Kidney (tissue), 14 donors: ENCODE measurements around the gene NRCAM. TPM values are rescaled to one million over a fixed set of nuclear protein-coding genes. Genes with fewer than 3 reads are reported as not detected.

ENCODE experiments used
- DNase-seq, 5 donors: peaks; one replicate each; pipeline ENCODE4 v3.0.0-alpha.2; 2013 to 2020
- FAIRE-seq: peaks from 2 replicates; lab custom pipeline; 2012; peaks lifted over from hg19 to GRCh38; lab: Jason Lieb, UNC
- H3K27ac ChIP-seq, 2 donors: one replicate each; pipeline ENCODE4 v1.7.0; 2013; ENCODE audit warnings: low read depth in 2 of 2, low read length in 2 of 2, inconsistent platforms in 1 of 2
- H3K27me3 ChIP-seq: one replicate; pipeline ENCODE4 v1.7.1; 2013; ENCODE audit warnings: low read length, inconsistent platforms; ENCODE audit not compliant: control insufficient read depth, insufficient read depth
- H3K36me3 ChIP-seq, 3 donors: one replicate each; pipeline versions ENCODE4 v1.7.0 to v1.7.1; 2013; ENCODE audit warnings: low read length in 3 of 3, control low read depth in 1 of 3, inconsistent platforms in 1 of 3; ENCODE audit not compliant: insufficient read depth in 3 of 3, control insufficient read depth in 2 of 3
- H3K4me1 ChIP-seq, 3 donors: one replicate each; pipeline versions ENCODE4 v1.7.0 to v1.7.1; 2013; ENCODE audit warnings: low read length in 3 of 3, inconsistent platforms in 1 of 3, low read depth in 1 of 3; ENCODE audit not compliant: control insufficient read depth in 2 of 3, insufficient read depth in 2 of 3
- H3K4me3 ChIP-seq, 3 donors: one replicate each; pipeline versions ENCODE4 v1.7.0 to v1.8.1; 2013; ENCODE audit warnings: low read length in 3 of 3, control low read depth in 1 of 3, inconsistent platforms in 1 of 3
- H3K9ac ChIP-seq, 3 donors: one replicate each; pipeline versions ENCODE4 v1.7.0 to v1.7.1; 2013; ENCODE audit warnings: low read length in 3 of 3, control low read depth in 1 of 3, inconsistent platforms in 1 of 3
- H3K9me3 ChIP-seq, 3 donors: one replicate each; pipeline versions ENCODE4 v1.7.0 to v1.7.1; 2013; ENCODE audit warnings: low read length in 3 of 3, control low read depth in 1 of 3, inconsistent platforms in 1 of 3; ENCODE audit not compliant: control insufficient read depth in 2 of 3, insufficient read depth in 1 of 3
- intact Hi-C: fragments of 100-400 bp; cut with DNase I; formaldehyde crosslinking; loops from one replicate; pipeline ENCODE4 v1.11.1; 2022
- polyA plus RNA-seq: library from polyadenylated mRNA; stranded (reverse); fragments of 350-450 nt; fragmentation: Illumina TruSeq; extraction: RNeasy Lipid Tissue Mini Kit (QIAGEN cat#74804); gene quantifications from one replicate; pipeline ENCODE4 v1.2.3, GENCODE V29; 2014; ENCODE audit warnings: low read depth, low replicate concordance; ENCODE audit not compliant: insufficient read depth
- total RNA-seq: library from RNA; stranded (reverse); fragmentation: NEBNext Ultra II Directional; extraction: Animal tissue kit (Norgen Biotek cat#: 25700); gene quantifications from one replicate; pipeline ENCODE4 v1.2.1, GENCODE V29; 2021
- TF ChIP-seq, protein P1 (sequence below): IDR thresholded peaks from 3 replicates; pipeline ENCODE4 v1.5.1; 2012; ENCODE audit warnings: mild to moderate bottlenecking, moderate library complexity, borderline replicate concordance; ENCODE audit not compliant: insufficient read depth; ENCODE audit errors: extremely low read depth
- donor health status: control.
- donor health status: control.
- donor health status: control.
- donor health status: control.
- donor health status: control.
- donor health status: DM: yes; HTN: yes; CAD: no.
- donor health status: Normal renal cell carcinoma (clear cell type).

Gene NRCAM
- total and polyA plus RNA-seq, 2 donors from 2014 or later = 16.8 to 20.6 TPM

DNA sequence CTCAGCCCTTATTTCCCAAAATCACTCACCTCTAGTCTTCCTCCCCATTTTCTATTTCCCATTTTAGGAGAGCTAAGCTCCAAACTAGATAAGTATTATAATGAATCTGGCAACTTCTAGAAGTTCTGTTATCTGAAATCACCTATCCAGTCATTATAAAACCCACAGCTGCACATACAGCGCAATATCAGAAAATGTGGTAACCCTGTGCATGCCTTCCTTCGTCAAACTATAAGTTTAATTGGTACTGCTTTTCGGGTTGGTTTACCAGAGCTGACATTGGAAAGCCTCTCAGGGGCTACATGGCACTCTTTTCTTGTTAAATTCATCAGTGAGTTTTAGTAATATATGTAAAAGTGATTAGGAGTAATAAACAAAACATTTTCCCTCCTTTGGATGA is 327.7 kb downstream of the NRCAM start:
- Histone ChIP-seq H3K9ac (no peak overlapping the region), H3K4me1 (no peaks in the 10 kb centered on the region), H3K9me3 (no peaks in the 10 kb centered on the region), H3K4me3 (no peak overlapping the region), H3K36me3 (no peaks in the 10 kb centered on the region), H3K27ac (no peak overlapping the region), H3K27me3 (no peaks in the 10 kb centered on the region)
- no peak for DNase-seq
- FAIRE-seq = no peak
- intact Hi-C loops = no loop called here
- TF ChIP-seq, protein P1, sequence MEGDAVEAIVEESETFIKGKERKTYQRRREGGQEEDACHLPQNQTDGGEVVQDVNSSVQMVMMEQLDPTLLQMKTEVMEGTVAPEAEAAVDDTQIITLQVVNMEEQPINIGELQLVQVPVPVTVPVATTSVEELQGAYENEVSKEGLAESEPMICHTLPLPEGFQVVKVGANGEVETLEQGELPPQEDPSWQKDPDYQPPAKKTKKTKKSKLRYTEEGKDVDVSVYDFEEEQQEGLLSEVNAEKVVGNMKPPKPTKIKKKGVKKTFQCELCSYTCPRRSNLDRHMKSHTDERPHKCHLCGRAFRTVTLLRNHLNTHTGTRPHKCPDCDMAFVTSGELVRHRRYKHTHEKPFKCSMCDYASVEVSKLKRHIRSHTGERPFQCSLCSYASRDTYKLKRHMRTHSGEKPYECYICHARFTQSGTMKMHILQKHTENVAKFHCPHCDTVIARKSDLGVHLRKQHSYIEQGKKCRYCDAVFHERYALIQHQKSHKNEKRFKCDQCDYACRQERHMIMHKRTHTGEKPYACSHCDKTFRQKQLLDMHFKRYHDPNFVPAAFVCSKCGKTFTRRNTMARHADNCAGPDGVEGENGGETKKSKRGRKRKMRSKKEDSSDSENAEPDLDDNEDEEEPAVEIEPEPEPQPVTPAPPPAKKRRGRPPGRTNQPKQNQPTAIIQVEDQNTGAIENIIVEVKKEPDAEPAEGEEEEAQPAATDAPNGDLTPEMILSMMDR = no peak

DNA sequence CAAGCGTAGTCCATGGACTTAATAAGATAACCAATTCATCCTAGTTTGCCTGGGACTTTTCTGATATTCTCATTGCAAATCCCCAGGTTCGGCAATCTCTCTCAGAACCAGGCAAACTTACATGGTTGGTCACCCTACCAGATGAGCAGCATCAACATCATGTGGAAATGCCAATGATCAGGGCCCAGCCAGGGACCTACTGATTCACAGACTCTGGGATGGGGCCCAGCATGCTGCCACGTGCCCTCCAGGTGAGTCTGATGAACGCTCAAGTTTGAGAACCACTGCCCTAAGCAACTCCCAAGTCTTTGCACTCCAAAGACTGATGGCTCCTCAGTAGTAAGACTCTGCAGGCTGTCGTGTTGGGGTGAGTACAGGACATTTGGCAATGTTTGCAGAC is 328.8 kb downstream of the NRCAM start:
- no peak overlapping the region for H3K27ac ChIP-seq
- H3K4me1 ChIP-seq = no peaks in the 10 kb centered on the region
- intact Hi-C loops = no loop called here
- no peak overlapping the region for H3K9ac ChIP-seq
- no peaks in the 10 kb centered on the region for H3K9me3 ChIP-seq
- FAIRE-seq (no peak), DNase-seq (no peak)
- H3K4me3 ChIP-seq = no peak overlapping the region
- TF ChIP-seq, protein P1 = no peak
- no peaks in the 10 kb centered on the region for H3K36me3 ChIP-seq
- no peaks in the 10 kb centered on the region for H3K27me3 ChIP-seq

DNA sequence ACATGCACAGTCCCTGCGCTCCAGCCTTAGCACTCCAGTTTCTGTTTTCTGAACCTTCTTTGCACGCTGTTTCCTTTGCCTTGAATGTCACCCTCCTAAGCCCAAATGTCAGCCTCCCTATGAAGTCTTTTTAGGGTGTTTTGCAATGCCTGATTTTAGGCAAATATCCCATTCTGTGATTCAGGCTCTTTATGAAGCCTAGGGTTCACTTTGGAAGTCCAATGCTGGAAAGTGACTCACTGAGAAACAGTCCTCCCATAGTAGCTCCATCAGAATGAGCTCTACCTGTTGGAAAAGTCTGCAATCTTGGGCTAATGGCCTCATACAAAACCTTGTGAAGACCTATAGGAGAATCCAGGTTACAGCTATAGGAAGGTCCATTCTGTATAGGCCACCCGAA is 331.4 kb downstream of the NRCAM start:
- no peaks in the 10 kb centered on the region for H3K9me3 ChIP-seq
- H3K36me3 ChIP-seq = no peaks in the 10 kb centered on the region
- FAIRE-seq = no peak
- no peak overlapping the region for H3K27ac ChIP-seq
- TF ChIP-seq, protein P1 = no peak
- H3K27me3 ChIP-seq = no peaks in the 10 kb centered on the region
- no peak for DNase-seq
- H3K4me3 ChIP-seq = no peak overlapping the region
- intact Hi-C loops = no loop called here
- H3K9ac ChIP-seq = no peak overlapping the region
- no peaks in the 10 kb centered on the region for H3K4me1 ChIP-seq

DNA sequence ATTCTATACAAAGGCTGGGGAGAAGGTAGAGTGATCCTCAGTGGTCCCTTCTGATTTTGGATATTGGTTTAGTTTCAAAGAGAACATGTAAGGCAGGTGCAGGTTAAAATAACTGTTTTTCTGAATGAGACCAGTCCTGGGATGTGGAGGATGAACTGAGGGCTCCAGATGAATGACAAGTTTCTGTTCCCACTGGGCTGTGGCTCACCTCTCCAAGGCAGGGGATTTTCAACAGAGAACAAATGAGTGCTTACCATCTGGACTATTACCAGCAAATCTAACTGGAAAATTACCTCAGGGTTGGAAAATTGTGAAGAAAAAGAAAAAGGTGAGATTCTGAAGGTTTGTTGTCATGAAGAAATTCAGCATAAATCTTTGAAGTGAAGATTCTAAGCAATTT is 334.1 kb downstream of the NRCAM start:
- no peaks in the 10 kb centered on the region for H3K36me3 ChIP-seq
- no peak overlapping the region for H3K4me3 ChIP-seq
- FAIRE-seq (no peak), DNase-seq (no peak)
- no peak overlapping the region for H3K27ac ChIP-seq
- no peaks in the 10 kb centered on the region for H3K27me3 ChIP-seq
- no peaks in the 10 kb centered on the region for H3K4me1 ChIP-seq
- no peak overlapping the region for H3K9ac ChIP-seq
- intact Hi-C loops = no loop called here
- H3K9me3 ChIP-seq = no peaks in the 10 kb centered on the region
- TF ChIP-seq, protein P1 = no peak
